GM12878 (cell line): Measurements from ENCODE around the gene SYTL2. TPM values are rescaled to one million over a fixed set of nuclear protein-coding genes. Genes with fewer than 3 reads are reported as not detected.
A peak's percentile ranks its signal among the peaks of the same experiment; 100 is the strongest.

Experiments used
- ATAC-seq: fragments of 200-7000 bp; cut with Tn5 transposase; 3 replicates; pipeline ENCODE4 v1.9.1; 2020; ENCODE audit warnings: mild to moderate bottlenecking, moderate library complexity
- BruUV-seq: library from RNA; stranded (reverse); fragments of 400-500 nt; replicated peaks from 2 replicates; lab custom pipeline; 2021; lab: Mats Ljungman, UMichigan
- CTCF ChIA-PET: fragments of 300-600 bp; sonication (Branson Sonifier 250); formaldehyde crosslinking; extraction: SDS; loops from one replicate; lab custom pipeline; 2021; ENCODE audit warnings: inconsistent platforms; lab: Yijun Ruan, JAX
- POLR2A ChIA-PET: fragments of 350-600 bp; formaldehyde crosslinking; extraction: SDS; loops from one replicate; lab custom pipeline; 2021; ENCODE audit warnings: inconsistent platforms; lab: Charles Lee
- RAD21 ChIA-PET: fragments of 300-600 bp; sonication (Branson Sonifier 250); formaldehyde crosslinking; loops from one replicate; lab custom pipeline; 2023; ENCODE audit warnings: antibody characterized with exemption; ENCODE audit not compliant: unreplicated experiment; lab: Charles Lee
- SMC1A ChIA-PET: fragments of 300-600 bp; sonication (Branson Sonifier 250); formaldehyde crosslinking; loops from one replicate; lab custom pipeline; 2023; ENCODE audit not compliant: unreplicated experiment, uncharacterized antibody; lab: Charles Lee
- DNase-seq: peaks from one replicate; pipeline ENCODE4 v3.0.0-alpha.2; 2011; ENCODE audit warnings: low read depth, low spot score
- FAIRE-seq: peaks from 3 replicates; lab custom pipeline; 2011; peaks lifted over from hg19 to GRCh38; lab: Jason Lieb, UNC
- H2AFZ ChIP-seq: 2 replicates; pipeline ENCODE4 v1.6.0; 2011; ENCODE audit warnings: low read depth, low read length, control low read depth; ENCODE audit not compliant: control insufficient read depth
- H3K27ac ChIP-seq: 2 replicates; pipeline ENCODE4 v1.5.1; 2011; ENCODE audit warnings: control low read depth; ENCODE audit not compliant: control insufficient read depth, insufficient read depth
- H3K27me3 ChIP-seq, 2 experiments: replicated peaks in 1 of 2; 2 replicates each; pipeline versions ENCODE4 v1.6.0 to v1.6.1; 2011; ENCODE audit warnings: low read length in 1 of 2; ENCODE audit not compliant: control insufficient read depth in 2 of 2, insufficient read depth in 2 of 2
- H3K36me3 ChIP-seq, 2 experiments: 2 replicates each; pipeline ENCODE4 v1.5.1; 2011; ENCODE audit warnings: low read length in 1 of 2; ENCODE audit not compliant: control insufficient read depth in 2 of 2, insufficient read depth in 2 of 2
- H3K4me1 ChIP-seq: 2 replicates; pipeline ENCODE4 v1.6.1; 2011; ENCODE audit warnings: mild to moderate bottlenecking, low read length, moderate library complexity, mixed read lengths; ENCODE audit not compliant: control insufficient read depth, insufficient read depth
- H3K4me2 ChIP-seq: 2 replicates; pipeline ENCODE4 v1.6.0; 2011; ENCODE audit warnings: control low read depth; ENCODE audit not compliant: control insufficient read depth, insufficient read depth
- H3K4me3 ChIP-seq: fragments of 200-600 bp; sonication (generic); 2 replicates; pipeline ENCODE4 v1.5.1; 2016
- H3K79me2 ChIP-seq: 2 replicates; pipeline ENCODE4 v1.6.0; 2011; ENCODE audit warnings: low read length; ENCODE audit not compliant: control insufficient read depth, insufficient read depth
- H3K9ac ChIP-seq: 2 replicates; pipeline ENCODE4 v1.8.0; 2011; ENCODE audit warnings: low read length, control low read depth, mixed read lengths; ENCODE audit not compliant: control insufficient read depth, insufficient read depth
- H3K9me3 ChIP-seq: replicated peaks from 3 replicates; pipeline ENCODE4 v1.5.1; 2011; ENCODE audit warnings: mild to moderate bottlenecking, low read length; ENCODE audit not compliant: control insufficient read depth, insufficient read depth
- H4K20me1 ChIP-seq: 2 replicates; pipeline ENCODE4 v1.6.0; 2011; ENCODE audit not compliant: control insufficient read depth, insufficient read depth
- CBFB ChIP-seq: IDR thresholded peaks from 2 replicates; pipeline ENCODE4 v1.6.1; 2016; ENCODE audit warnings: antibody characterized with exemption, low read depth
- CHD2 ChIP-seq: IDR thresholded peaks from 2 replicates; pipeline ENCODE4 v1.6.1; 2011; ENCODE audit warnings: low read depth, low read length, improper control_type of control experiment, borderline replicate concordance
- CREM ChIP-seq: IDR thresholded peaks from 2 replicates; pipeline ENCODE4 v1.6.1; 2014; ENCODE audit warnings: antibody characterized with exemption, low read depth
- EP300 ChIP-seq, 2 experiments: fragments of 150-350 bp in 1 of 2; IDR thresholded peaks; 2 replicates each; pipeline ENCODE4 v1.6.1; 2011 to 2012; ENCODE audit warnings: low read depth in 2 of 2, low read length in 2 of 2, borderline replicate concordance in 1 of 2, improper control_type of control experiment in 1 of 2, inconsistent platforms in 1 of 2; ENCODE audit not compliant: control insufficient read depth in 1 of 2
- JUNB ChIP-seq: IDR thresholded peaks from 2 replicates; pipeline ENCODE4 v1.6.1; 2016; ENCODE audit warnings: antibody characterized with exemption, mild to moderate bottlenecking
- KLF5 ChIP-seq: fragments of 450-650 bp; IDR thresholded peaks from 2 replicates; pipeline ENCODE4 v1.6.1; 2014; ENCODE audit warnings: mild to moderate bottlenecking; ENCODE audit not compliant: partially characterized antibody
- MTA2 ChIP-seq: fragments of 450-650 bp; IDR thresholded peaks from 2 replicates; pipeline ENCODE4 v1.6.1; 2016; ENCODE audit warnings: low read depth, mild to moderate bottlenecking, moderate library complexity
- MTA3 ChIP-seq: IDR thresholded peaks from 2 replicates; pipeline ENCODE4 v1.6.1; 2012; ENCODE audit warnings: low read length, inconsistent platforms, borderline replicate concordance
- NBN ChIP-seq: fragments of 450-650 bp; IDR thresholded peaks from 2 replicates; pipeline ENCODE4 v1.6.1; 2016
- POLR2A ChIP-seq: IDR thresholded peaks from 2 replicates; pipeline ENCODE4 v1.6.1; 2011; ENCODE audit warnings: low read depth, mild to moderate bottlenecking, low read length
- RELA ChIP-seq: fragments of 450-650 bp; IDR thresholded peaks from 2 replicates; pipeline ENCODE4 v1.8.0; 2014; ENCODE audit warnings: borderline replicate concordance; ENCODE audit not compliant: partially characterized antibody
- SP1 ChIP-seq: IDR thresholded peaks from one replicate; pipeline ENCODE4 v1.6.1; 2011; ENCODE audit warnings: low read depth, low read length
- SRF ChIP-seq, 2 experiments: IDR thresholded peaks; 2 replicates each; pipeline ENCODE4 v1.6.1; 2011; ENCODE audit warnings: low read depth in 2 of 2, low read length in 2 of 2, mild to moderate bottlenecking in 1 of 2, moderate library complexity in 1 of 2
- SUZ12 ChIP-seq: fragments of 200-600 bp; sonication (generic); IDR thresholded peaks from one replicate; pipeline ENCODE4 v1.6.1; 2018; ENCODE audit warnings: antibody characterized with exemption, mild to moderate bottlenecking; ENCODE audit not compliant: unreplicated experiment
- TCF12 ChIP-seq: IDR thresholded peaks from 2 replicates; pipeline ENCODE4 v1.6.1; 2011; ENCODE audit warnings: low read depth, mild to moderate bottlenecking, low read length
- WRNIP1 ChIP-seq: IDR thresholded peaks from 2 replicates; pipeline ENCODE4 v1.6.1; 2011; ENCODE audit warnings: low read depth, low read length, improper control_type of control experiment, borderline replicate concordance
- YY1 ChIP-seq: IDR thresholded peaks from 2 replicates; pipeline ENCODE4 v1.6.1; 2011; ENCODE audit warnings: low read depth, mild to moderate bottlenecking, low read length
- ZNF24 ChIP-seq: fragments of 450-650 bp; IDR thresholded peaks from 2 replicates; pipeline ENCODE4 v1.6.1; 2017; ENCODE audit warnings: antibody characterized with exemption, mild to moderate bottlenecking
- ZSCAN29 ChIP-seq: fragments of 450-650 bp; IDR thresholded peaks from 2 replicates; pipeline ENCODE4 v1.6.1; 2017; ENCODE audit warnings: mild to moderate bottlenecking, moderate library complexity
- WGBS: methylation state at CpG from one replicate; pipeline ENCODE4 v1.1.6; 2016; ENCODE audit warnings: low lambda C conversion rate; ENCODE audit not compliant: insufficient replicate concordance, insufficient coverage; ENCODE audit errors: missing lambda C conversion rate; 5-methylcytosine and 5-hydroxymethylcytosine counted together
- in situ Hi-C: fragments of 300-500 bp; cut with MboI; formaldehyde crosslinking; loops from 9 replicates; pipeline ENCODE4 v1.14.3; 2018; ENCODE audit warnings: mixed read lengths
- intact Hi-C: fragments of 100-400 bp; cut with micrococcal nuclease; formaldehyde crosslinking; loops from one replicate; pipeline ENCODE4 v1.14.2; 2022; ENCODE audit not compliant: unreplicated experiment
- polyA plus RNA-seq, 11 experiments: library from polyadenylated mRNA; depleted of rRNA in 4 of 11; unstranded in 6 of 11; stranded (reverse) in 5 of 11; fragments of >200 nt; fragmentation: Nextera tagmentation in 4 of 11; fragmentation: Illumina TruSeq in 1 of 11; extraction: Ambion mirVana in 4 of 11; extraction: Trizol in 1 of 11; gene quantifications; 1 replicate in 1 of 11; 2 replicates in 10 of 11; pipeline versions ENCODE4 v1.2.1 to v1.2.3, GENCODE V29; 2011 to 2016; ENCODE audit warnings: inconsistent platforms in 2 of 11, missing spikeins in 2 of 11, low read depth in 1 of 11
- total RNA-seq, 4 experiments: library from RNA; depleted of rRNA in 3 of 4; stranded (reverse); fragments of >200 nt in 3 of 4; fragmentation: Illumina TruSeq in 1 of 4; extraction: Trizol in 1 of 4; gene quantifications; 2 replicates each; pipeline versions ENCODE4 v1.2.1 to v1.2.3, GENCODE V29; 2013 to 2021
- TF ChIP-seq, protein P1 (sequence below): fragments of 150-350 bp; IDR thresholded peaks from 2 replicates; pipeline ENCODE4 v1.6.1; 2014; ENCODE audit warnings: mild to moderate bottlenecking, low read depth, low read length
- TF ChIP-seq, protein P2 (sequence below): IDR thresholded peaks from 2 replicates; pipeline ENCODE4 v1.6.1; 2012; ENCODE audit warnings: low read length, inconsistent platforms
- TF ChIP-seq, protein P3 (sequence below): IDR thresholded peaks from 2 replicates; pipeline ENCODE4 v1.6.1; 2012; ENCODE audit warnings: low read depth, low read length, improper control_type of control experiment

The SYTL2 gene
- total and polyA plus RNA-seq, 10 of the 15 experiments (the other 5 are each of a cell fraction or from before 2014, with no cell fraction given): 0.02 to 1.4 (median 0.31) TPM; not detected in 2

DNA sequence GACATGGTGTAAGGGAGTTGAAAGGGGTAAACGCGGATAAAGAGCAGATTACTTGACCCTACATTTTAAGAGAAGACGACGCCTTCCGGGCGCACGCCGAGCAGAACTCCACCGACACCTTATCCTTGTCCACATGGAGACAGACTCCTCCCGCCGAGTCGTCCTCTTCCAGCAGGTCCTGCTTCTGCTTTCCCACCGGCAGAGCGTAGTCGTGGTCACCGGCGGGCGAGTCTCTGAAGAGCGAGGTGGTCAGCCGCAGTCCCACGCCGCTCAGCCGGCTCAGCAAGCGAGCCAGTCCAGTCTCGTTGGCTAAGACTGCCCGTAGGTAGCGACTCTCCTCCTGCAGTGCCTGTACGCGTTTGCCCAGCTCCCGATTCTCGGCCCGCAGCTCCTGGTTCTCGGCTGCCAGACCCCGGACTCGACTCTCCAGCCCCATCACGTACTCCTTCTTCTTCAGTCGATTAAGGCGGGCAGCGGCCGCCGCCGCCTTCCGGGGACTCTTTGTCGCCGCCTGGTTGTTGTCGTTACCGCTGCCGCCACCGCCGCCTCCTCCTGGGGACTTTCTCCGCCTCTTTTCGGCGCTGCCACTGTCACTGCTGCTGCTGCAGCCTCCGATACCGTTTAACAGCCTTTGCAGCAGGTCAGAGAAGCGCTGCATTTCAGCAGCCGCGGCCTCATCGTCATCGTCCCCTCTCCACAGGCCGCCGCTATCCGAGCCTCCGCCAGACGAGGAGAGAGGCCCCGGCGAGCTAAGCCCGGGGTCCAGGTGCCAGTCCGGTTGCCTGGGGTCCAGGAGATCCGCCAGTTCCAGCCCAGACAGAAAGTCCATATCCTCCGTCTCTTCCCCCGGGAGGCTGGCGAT is 147.0 kb downstream of the SYTL2 start:
- Histone ChIP-seq H3K4me1 (no peaks in the 10 kb centered on the region), H3K27me3 (no peaks in the 10 kb centered on the region), H3K36me3 (peaks cover 0 to 11% of the 10 kb centered on the region in 2 experiments; a peak in 2 of 4 replicates), H4K20me1 (peaks cover 10% of the 10 kb centered on the region; the same call in 1 of the 2 replicates), H3K9ac (peak overlapping the region; percentile 95), H2AFZ (peak overlapping the region; percentile 54), H3K4me2 (peak overlapping the region; percentile 91), H3K9me3 (no peaks in the 10 kb centered on the region), H3K4me3 (peak overlapping the region; percentile 91), H3K27ac (peak overlapping the region; percentile 87), H3K79me2 (peaks cover 62% of the 10 kb centered on the region)
- BruUV-seq: no TSS peak
- DNase-seq: no peak
- POLR2A ChIA-PET: interaction anchor here (1.0 to 6.7 kb wide), 5 partner anchors 11 to 36 kb away, joined by 3 to 43 read pairs (median 5); partner anchors contain the start of genes DLG2, TMEM126A and TMEM126B
- intact Hi-C loops: loop anchor here (2.0 to 10.0 kb wide), 2 partner anchors 17 to 631 kb away; partner anchors contain the start of gene TMEM126A
- FAIRE-seq: no peak
- RAD21 ChIA-PET: interaction anchor here (2.9 kb wide), 1 partner anchor 36 kb away, joined by 10 read pairs; the partner anchor contains the start of genes DLG2 and TMEM126B
- WGBS: under 1% methylated on average over 56 of the region's 73 CpGs
- SMC1A ChIA-PET: interaction anchor here (0.6 to 8.2 kb wide), 5 partner anchors 11 to 36 kb away, joined by 3 to 66 read pairs (median 3); partner anchors contain the start of gene TMEM126A
- in situ Hi-C loops: no loop called here
- peak; percentile 82 for ATAC-seq
- CTCF ChIA-PET: interaction anchor here (0.6 to 4.0 kb wide), 4 partner anchors 9 to 36 kb away, joined by 3 to 21 read pairs (median 4); partner anchors contain the start of genes CCDC89, TMEM126A and TMEM126B
- peak; percentile 22; the same call in 1 of the 2 replicates for TF ChIP-seq NBN
- peak; percentile 50; the same call in 1 of the 2 replicates for TF ChIP-seq CHD2
- TF ChIP-seq MTA2: no peak
- TF ChIP-seq, protein P1, sequence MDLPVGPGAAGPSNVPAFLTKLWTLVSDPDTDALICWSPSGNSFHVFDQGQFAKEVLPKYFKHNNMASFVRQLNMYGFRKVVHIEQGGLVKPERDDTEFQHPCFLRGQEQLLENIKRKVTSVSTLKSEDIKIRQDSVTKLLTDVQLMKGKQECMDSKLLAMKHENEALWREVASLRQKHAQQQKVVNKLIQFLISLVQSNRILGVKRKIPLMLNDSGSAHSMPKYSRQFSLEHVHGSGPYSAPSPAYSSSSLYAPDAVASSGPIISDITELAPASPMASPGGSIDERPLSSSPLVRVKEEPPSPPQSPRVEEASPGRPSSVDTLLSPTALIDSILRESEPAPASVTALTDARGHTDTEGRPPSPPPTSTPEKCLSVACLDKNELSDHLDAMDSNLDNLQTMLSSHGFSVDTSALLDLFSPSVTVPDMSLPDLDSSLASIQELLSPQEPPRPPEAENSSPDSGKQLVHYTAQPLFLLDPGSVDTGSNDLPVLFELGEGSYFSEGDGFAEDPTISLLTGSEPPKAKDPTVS: no peak
- peak; percentile 79 for TF ChIP-seq POLR2A
- no peak for TF ChIP-seq SUZ12
- peak; percentile 53; the same call in 1 of the 2 replicates for TF ChIP-seq CBFB
- TF ChIP-seq KLF5: peak; percentile 28
- no peak for TF ChIP-seq EP300 (IDR thresholded peaks at IDR 0.05; ENCODE audit: borderline replicate concordance in 1 of 2, control insufficient read depth in 1 of 2, low read depth in 2 of 2, low read length in 2 of 2)
- no peak for TF ChIP-seq ZNF24
- TF ChIP-seq MTA3: no peak
- TF ChIP-seq YY1: peak; percentile 75
- TF ChIP-seq SP1: no peak
- TF ChIP-seq CREM: peak; percentile 53
- no peak for TF ChIP-seq SRF (IDR thresholded peaks at IDR 0.05; ENCODE audit: low read depth in 2 of 2, low read length in 2 of 2)
- TF ChIP-seq RELA: no peak
- TF ChIP-seq JUNB: no peak
- TF ChIP-seq WRNIP1: no peak; the same call in 1 of the 2 replicates
- TF ChIP-seq ZSCAN29: no peak
- TF ChIP-seq, protein P2, sequence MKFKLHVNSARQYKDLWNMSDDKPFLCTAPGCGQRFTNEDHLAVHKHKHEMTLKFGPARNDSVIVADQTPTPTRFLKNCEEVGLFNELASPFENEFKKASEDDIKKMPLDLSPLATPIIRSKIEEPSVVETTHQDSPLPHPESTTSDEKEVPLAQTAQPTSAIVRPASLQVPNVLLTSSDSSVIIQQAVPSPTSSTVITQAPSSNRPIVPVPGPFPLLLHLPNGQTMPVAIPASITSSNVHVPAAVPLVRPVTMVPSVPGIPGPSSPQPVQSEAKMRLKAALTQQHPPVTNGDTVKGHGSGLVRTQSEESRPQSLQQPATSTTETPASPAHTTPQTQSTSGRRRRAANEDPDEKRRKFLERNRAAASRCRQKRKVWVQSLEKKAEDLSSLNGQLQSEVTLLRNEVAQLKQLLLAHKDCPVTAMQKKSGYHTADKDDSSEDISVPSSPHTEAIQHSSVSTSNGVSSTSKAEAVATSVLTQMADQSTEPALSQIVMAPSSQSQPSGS: no peak
- TF ChIP-seq TCF12: no peak
- TF ChIP-seq, protein P3, sequence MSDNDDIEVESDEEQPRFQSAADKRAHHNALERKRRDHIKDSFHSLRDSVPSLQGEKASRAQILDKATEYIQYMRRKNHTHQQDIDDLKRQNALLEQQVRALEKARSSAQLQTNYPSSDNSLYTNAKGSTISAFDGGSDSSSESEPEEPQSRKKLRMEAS: peak; percentile 20; the same call in 1 of the 2 replicates
